ENCODE results near the gene FBN2. TPM values are rescaled to one million over a fixed set of nuclear protein-coding genes. Genes with fewer than 3 reads are reported as not detected.

Gene FBN2
- total RNA-seq, 1 experiment from 2014 or later, result 0.42 TPM

GRCh38 chr5:128441941-128442350, 96.1 kb downstream of the FBN2 start:
- ChIA-PET CTCF (no interaction called here), POLR2A (no interaction called here), RAD21 (ENCODE audit: low non-redundant PET in 1 of 2, low total read pairs in 2 of 2, uncharacterized antibody in 2 of 2, unreplicated experiment in 2 of 2) (no interaction called here)
- Histone ChIP-seq H3K4me2 (ENCODE audit: low read length) (no peak overlapping the region), H3K9me2 (ENCODE audit: insufficient read depth) (no peaks in the 10 kb centered on the region), H3K36me3 (ENCODE audit: control insufficient read depth in 1 of 2, insufficient read depth in 2 of 2, low read length in 2 of 2) (no peaks in the 10 kb centered on the region), H3K9ac (ENCODE audit: low read length) (no peak overlapping the region), H3K27me3 (ENCODE audit: insufficient read depth, low read length) (no peaks in the 10 kb centered on the region), H3K27ac (ENCODE audit: low read depth, low read length) (no peak overlapping the region), H3K4me1 (ENCODE audit: control insufficient read depth in 1 of 2, insufficient read depth in 2 of 2, low read length in 2 of 2) (peaks cover 0 to 6% of the 10 kb centered on the region in 2 experiments; a peak in 2 of 4 replicates), H4K20me1 (ENCODE audit: insufficient read depth) (no peaks in the 10 kb centered on the region), H3K4me3 (replicated peaks in 1 of 2; ENCODE audit: low read depth in 1 of 2, low read length in 2 of 2) (no peak overlapping the region), H3K79me2 (ENCODE audit: insufficient read depth, low read length) (no peaks in the 10 kb centered on the region), H3K9me3 (ENCODE audit: control insufficient read depth in 1 of 2, insufficient read depth in 1 of 2, low read depth in 1 of 2, low read length in 2 of 2) (peaks cover 0 to 3% of the 10 kb centered on the region in 2 experiments; a peak in 1 of 4 replicates), H2AFZ (ENCODE audit: low read depth, low read length, poor library complexity, severe bottlenecking) (no peak overlapping the region)
- TF ChIP-seq SP1 (IDR thresholded peaks at IDR 0.05; ENCODE audit: low read depth) (no peak), ZNF274 (IDR thresholded peaks at IDR 0.05; ENCODE audit: low read depth, low read length) (no peak), SRF (IDR thresholded peaks at IDR 0.05; ENCODE audit: low read depth) (no peak), JUND (IDR thresholded peaks at IDR 0.05) (no peak), TCF7L2 (IDR thresholded peaks at IDR 0.05; ENCODE audit: borderline replicate concordance, extremely low read depth, insufficient read depth, insufficient read length) (no peak), RAD21 (IDR thresholded peaks at IDR 0.05; ENCODE audit: low read depth) (no peak), EGR1 (IDR thresholded peaks at IDR 0.05; ENCODE audit: low read depth) (no peak), EZH2phosphoT487 (IDR thresholded peaks at IDR 0.05; ENCODE audit: borderline replicate concordance) (no peak), ATF3 (IDR thresholded peaks at IDR 0.05) (no peak), POLR2AphosphoS5 (IDR thresholded peaks at IDR 0.05; ENCODE audit: low read depth, low read length) (no peak), ZFX (IDR thresholded peaks at IDR 0.05) (no peak), POLR2A (IDR thresholded peaks at IDR 0.05; ENCODE audit: borderline replicate concordance, extremely low read depth, insufficient read depth, insufficient read length) (no peak), CEBPB (IDR thresholded peaks at IDR 0.05; ENCODE audit: low read depth) (no peak), YY1 (IDR thresholded peaks at IDR 0.05; ENCODE audit: extremely low read depth, insufficient replicate concordance, low read depth, low read length) (no peak)
- TF ChIP-seq, protein P1, sequence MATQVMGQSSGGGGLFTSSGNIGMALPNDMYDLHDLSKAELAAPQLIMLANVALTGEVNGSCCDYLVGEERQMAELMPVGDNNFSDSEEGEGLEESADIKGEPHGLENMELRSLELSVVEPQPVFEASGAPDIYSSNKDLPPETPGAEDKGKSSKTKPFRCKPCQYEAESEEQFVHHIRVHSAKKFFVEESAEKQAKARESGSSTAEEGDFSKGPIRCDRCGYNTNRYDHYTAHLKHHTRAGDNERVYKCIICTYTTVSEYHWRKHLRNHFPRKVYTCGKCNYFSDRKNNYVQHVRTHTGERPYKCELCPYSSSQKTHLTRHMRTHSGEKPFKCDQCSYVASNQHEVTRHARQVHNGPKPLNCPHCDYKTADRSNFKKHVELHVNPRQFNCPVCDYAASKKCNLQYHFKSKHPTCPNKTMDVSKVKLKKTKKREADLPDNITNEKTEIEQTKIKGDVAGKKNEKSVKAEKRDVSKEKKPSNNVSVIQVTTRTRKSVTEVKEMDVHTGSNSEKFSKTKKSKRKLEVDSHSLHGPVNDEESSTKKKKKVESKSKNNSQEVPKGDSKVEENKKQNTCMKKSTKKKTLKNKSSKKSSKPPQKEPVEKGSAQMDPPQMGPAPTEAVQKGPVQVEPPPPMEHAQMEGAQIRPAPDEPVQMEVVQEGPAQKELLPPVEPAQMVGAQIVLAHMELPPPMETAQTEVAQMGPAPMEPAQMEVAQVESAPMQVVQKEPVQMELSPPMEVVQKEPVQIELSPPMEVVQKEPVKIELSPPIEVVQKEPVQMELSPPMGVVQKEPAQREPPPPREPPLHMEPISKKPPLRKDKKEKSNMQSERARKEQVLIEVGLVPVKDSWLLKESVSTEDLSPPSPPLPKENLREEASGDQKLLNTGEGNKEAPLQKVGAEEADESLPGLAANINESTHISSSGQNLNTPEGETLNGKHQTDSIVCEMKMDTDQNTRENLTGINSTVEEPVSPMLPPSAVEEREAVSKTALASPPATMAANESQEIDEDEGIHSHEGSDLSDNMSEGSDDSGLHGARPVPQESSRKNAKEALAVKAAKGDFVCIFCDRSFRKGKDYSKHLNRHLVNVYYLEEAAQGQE (IDR thresholded peaks at IDR 0.05; ENCODE audit: low read depth), result no peak
- ATAC-seq (no peak), DNase-seq (ENCODE audit: low read depth, low spot score) (no peak)
- intact Hi-C loops (cut with micrococcal nuclease), result no loop called here
- no TSS peak for BruUV-seq (replicated peaks)
